Left lobe of liver (tissue), 2 donors: ENCODE measurements around the gene ITPKB. TPM values are rescaled to one million over a fixed set of nuclear protein-coding genes. Genes with fewer than 3 reads are reported as not detected.
"Not testable (repeated sequence)": the region's sequence is repeated elsewhere in the genome, so short reads cannot be mapped to it uniquely, and the experiment has no call there.

Source experiments
- ATAC-seq: fragments of 200-7000 bp; cut with Tn5 transposase; one replicate; pipeline ENCODE4 v1.9.1; 2020; ENCODE audit warnings: mild to moderate bottlenecking, moderate library complexity
- DNase-seq: peaks from one replicate; pipeline ENCODE4 v3.0.0-alpha.2; 2020; ENCODE audit warnings: low spot score
- total RNA-seq: library from RNA; stranded (reverse); gene quantifications from one replicate; pipeline ENCODE4 v1.2.1, GENCODE V29; 2021
- donor health status: DM: no; HTN: no; CAD: no; lungs with moderate emphysema.
- donor health status: DM: no; HTN: yes; CAD: no.

The ITPKB gene
- total RNA-seq, 1 donor from 2014 or later = 3.1 TPM

DNA sequence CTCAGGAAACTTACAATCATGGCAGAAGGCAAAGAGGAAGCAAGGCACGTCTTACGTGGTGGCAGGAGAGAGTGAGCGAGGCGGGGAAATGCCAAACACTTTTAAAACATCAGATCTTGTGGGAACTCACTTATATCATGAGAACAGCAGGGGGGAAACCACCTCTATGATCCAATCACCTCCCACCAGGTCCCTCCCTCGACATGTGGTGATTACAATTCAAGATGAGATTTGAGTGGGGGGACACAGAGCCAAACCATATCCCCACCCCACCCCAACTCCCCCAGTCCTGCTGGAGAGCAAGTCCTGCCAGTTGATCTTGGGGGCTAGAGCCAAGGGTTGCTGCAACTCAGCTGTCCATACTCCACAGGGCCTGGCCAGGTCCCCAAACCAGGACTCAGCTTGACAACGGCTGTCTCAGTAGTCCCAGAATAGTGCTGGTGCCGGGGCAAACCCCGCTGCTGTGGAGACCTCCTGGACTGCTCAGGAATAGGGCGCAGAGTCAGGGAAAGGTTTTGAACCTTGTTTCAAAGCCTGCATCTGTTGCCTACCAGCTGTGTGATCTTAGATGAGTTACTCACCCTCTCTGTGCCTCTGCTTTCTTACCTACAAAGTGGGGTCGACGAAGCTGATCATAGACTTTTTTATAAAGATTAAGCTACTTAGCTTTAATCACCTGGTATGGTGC lies 111.0 kb downstream of the ITPKB start:
- DNase-seq (no peak), ATAC-seq (no peak)

DNA sequence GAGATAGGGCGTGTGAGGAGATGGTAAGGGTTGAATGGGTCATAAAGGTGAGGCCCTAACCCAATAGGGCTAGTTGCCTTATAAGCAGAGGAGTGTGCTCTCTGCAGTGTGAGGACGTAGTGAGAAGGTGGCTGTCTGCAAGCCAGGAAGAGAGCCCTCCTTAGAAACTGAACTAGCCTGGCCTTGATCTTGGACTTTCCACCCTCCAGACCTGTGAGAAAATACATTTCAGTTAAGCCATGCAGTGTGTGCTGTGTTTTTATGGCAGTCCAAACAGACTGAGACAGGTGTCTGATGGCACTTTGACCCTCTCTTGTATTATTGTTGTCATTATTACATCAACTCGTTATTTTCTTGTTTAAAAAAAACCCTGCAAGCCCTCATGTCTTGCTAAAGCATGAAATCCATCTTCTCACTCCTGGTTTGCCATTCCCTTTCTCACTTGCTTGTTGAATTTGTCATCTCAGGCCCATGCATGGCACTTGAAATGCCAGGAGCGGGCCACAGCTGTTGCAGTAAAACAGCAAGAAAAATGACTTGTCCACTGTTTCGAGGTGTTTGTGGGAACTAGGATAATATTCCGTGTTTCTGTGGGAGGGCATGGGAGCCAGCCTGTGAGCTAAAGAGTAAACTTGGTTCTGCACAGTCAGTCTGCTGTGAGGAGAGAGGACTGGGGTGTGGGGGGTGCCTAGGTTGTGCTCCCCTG lies 111.9 kb downstream of the ITPKB start:
- DNase-seq (no peak), ATAC-seq (no peak)

GRCh38 chr1:226626577-226626956 lies 112.5 kb downstream of the ITPKB start:
- peak; percentile 96 for ATAC-seq
- peak; percentile 66 for DNase-seq

DNA sequence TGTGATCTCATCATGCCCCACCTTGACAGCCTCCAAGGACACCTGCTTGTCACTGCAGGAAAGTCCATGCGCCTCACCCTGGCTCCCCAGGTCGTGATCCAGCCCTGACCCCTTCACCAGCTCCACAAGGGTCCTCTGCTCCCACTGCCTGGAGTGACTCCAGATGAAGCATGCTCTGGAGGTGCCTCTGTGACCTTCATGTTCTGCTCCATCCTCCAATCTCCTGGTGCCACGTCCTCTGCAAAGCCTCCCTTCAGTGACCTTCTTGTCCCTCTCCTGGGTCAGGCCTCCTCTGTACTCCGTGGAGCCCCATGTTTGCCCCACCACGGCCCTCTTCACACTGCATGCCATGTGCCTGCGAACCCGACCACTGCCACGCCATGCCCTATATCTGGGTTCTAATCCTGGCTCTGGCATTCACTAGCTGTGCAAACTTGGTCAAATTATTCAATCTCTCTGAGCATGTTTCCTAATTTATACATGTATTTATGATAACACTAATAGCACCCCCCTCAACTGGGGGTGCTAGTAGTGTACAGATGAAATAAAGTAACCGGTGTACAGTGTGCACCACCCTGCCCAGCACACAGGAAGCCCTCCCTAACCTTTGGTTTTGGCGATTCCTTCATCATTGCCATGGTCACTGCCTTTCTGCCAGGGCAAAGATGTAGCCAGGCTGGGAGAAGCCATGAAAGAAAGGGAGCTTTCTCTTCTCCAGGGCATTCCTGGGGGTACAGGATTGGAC lies 113.1 kb downstream of the ITPKB start:
- ATAC-seq = peak; percentile 32
- DNase-seq = no peak

GRCh38 chr1:226625326-226625725 lies 113.8 kb downstream of the ITPKB start:
- ATAC-seq = no peak
- no peak for DNase-seq

DNA sequence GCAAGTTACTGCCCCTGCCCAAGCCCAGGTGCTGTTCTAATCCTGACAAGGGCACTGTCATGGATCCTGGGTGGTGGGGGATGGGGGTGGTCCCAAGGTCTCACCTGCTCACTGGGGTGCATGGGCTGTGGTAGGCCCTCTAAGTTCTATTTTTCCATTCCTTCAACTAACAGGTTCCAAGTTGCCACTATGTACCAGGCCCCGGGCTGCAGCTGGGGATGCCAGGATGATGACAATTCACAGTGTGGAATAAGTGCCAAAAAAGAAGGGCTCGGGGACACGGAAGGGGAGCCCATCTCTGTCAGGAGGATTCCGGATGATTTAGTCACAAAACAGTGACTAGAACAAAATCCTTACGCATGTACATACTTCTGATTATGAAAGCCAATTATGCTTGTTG lies 114.6 kb downstream of the ITPKB start:
- no peak for ATAC-seq
- no peak for DNase-seq

- ATAC-seq (no peak), DNase-seq (no peak)
Measured at GRCh38 chr1:226622012-226622411, 117.1 kb downstream of the ITPKB start.

GRCh38 chr1:226619031-226619430 lies 120.1 kb downstream of the ITPKB start:
- ATAC-seq = no peak
- DNase-seq = no peak

DNA sequence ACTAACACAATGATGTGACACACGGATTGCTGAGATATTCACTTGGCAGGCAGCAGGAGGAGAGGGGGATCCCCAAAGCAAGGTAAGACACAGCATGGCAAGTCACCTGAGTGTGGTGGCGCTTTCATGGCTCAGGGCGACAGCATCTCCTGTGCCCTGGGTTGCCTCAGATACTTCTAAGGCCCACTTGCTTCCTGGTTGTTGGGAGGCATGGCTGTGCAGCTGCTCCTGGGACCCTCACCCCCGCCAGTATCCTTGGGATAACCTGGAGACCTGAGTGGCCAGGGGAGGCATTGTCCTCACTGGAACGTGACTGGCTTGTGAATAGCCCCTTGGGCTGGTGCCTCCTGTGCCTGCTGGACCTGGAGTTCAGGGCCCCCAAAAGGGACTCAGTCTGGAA lies 120.7 kb downstream of the ITPKB start:
- no peak for DNase-seq
- ATAC-seq = no peak

GRCh38 chr1:226617719-226618118 lies 121.4 kb downstream of the ITPKB start:
- not testable (repeated sequence) for DNase-seq, ATAC-seq

- DNase-seq (no peak), ATAC-seq (no peak)
Measured at GRCh38 chr1:226617109-226617508, 122.0 kb downstream of the ITPKB start.

GRCh38 chr1:226616636-226617035 lies 122.4 kb downstream of the ITPKB start:
- ATAC-seq (no peak), DNase-seq (no peak)

DNA sequence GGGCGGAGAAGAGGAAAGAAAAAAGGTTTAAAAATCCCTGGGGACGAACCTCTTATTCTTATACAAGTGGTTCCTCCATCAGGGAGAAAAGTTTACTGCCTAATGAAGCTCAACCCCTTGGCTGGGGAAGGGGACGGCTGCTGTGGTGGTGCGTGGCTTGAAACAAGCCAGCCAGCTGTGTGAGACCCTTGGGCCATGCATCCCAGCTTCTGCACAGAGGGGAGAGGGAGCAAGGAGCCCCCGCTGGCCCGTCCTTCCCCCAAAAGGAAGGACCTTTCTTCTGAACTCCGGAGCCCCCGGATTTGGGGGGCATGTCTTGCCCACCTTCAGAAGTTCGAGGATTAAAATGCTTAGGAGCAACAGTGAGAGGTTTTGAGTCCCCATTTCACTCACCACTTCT lies 123.2 kb downstream of the ITPKB start:
- ATAC-seq (no peak), DNase-seq (no peak)

DNA sequence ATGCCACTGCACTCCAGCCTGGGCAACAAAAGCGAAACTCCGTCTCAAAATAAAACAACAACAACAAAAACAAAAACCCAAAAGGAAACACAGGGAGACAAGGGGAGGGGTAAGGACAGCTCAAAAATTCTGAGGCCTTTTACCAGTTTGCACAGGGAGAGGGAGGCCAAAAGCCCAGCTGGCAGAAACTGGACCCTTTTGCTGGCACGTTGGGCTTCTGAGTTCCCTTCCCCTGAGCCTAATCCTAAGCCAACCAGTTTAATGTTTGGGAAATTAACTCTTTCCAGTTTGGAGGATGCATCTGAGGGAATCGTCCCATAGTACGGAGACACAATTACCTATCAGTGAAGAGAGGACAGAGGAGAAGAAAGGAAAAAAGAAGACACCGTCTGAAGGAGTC lies 127.1 kb downstream of the ITPKB start:
- not testable (repeated sequence) for ATAC-seq

DNA sequence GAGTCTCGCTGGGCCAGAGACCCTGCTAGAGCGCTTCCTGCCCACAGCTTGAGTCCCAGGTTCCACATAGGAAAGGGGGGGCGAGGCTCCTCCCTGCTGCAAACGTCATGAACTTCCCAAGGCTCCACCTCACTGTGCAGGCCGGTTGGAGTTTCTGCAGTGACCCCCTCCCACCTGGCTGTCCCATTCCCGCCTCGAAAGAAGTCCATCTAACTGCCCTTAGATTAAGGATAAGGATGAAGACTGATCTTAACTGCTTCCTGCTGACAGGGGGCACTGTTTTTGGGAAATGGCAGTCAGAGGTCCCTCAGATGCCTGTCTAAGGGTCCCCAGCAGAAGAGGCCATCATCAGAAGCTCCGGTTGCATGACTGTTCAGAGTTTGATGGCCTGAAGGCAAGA lies 127.8 kb downstream of the ITPKB start:
- DNase-seq (no peak), ATAC-seq (no peak)

More for the DNA sequence above, 127.1 kb downstream of the ITPKB start:
- not testable (repeated sequence) for DNase-seq

GRCh38 chr1:226610671-226611070 lies 128.4 kb downstream of the ITPKB start:
- DNase-seq (no peak), ATAC-seq (no peak)

DNA sequence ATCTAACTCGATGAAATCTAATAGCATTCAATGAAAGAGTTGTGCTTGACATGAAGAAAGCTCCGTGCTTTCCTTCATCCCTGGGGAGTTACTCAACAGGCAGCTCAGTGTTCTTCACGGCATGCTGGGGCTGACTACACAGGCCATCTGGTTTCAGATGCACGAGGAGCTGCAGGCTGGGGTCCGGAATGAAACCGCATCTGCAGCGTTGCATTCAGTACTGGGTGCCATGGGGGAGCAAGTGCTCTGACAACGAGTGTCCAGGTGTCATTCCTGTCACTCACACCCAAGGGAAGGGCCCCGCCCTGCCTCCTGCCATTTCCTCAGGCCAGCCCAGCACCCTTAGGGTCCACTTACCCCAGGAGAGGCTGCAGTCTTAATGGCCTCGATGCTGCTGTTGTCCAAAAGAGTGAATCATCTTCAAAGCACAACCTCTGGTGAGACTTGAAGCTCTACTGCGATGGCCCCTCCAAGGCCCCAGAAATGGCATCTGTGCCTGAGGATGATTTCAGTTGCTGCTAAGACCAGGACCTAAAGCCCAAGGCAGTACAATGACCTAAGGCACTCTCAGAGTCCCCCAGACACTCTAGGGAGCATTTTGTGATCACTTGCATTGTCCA lies 129.1 kb downstream of the ITPKB start:
- DNase-seq = no peak
- no peak for ATAC-seq

DNA sequence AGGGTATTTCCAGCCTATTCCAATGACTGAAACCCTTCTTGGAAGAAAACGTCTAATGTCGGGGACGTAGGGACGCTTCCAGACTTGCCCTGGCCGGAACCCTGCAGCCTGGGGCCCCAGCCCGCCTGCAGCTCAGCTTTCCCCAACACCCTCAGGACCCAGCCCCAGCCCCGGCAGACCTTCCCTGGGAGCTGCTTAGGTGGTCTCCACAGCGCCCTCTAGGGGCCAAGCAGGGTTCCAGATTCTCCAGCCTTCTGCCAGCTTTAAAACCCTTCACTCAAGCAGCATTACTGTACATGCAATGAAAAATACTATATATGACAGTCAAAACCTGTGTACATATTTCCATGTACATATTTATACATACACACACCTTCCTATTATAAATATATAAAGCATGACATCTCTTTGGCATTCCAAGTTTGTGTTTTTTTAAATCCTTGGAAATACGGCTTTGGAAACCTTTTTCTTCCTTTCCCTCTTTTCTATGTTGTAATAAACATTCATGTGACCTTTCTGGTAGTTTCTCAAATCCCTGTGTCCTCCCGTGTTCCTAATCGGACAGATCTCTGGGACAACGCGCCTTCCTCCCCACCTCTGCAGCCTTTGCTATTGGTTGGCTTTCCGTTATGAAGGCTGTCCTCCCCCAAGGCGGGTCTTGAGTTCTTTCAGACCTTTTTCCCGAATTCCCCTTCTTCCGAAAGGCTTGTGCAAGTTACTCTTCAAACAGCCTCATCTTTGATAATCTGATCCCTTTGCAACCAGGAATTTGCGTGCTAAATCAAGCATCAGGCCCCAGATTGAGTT lies 130.2 kb downstream of the ITPKB start:
- peak; percentile 90 for ATAC-seq
- DNase-seq = peak; percentile 58

DNA sequence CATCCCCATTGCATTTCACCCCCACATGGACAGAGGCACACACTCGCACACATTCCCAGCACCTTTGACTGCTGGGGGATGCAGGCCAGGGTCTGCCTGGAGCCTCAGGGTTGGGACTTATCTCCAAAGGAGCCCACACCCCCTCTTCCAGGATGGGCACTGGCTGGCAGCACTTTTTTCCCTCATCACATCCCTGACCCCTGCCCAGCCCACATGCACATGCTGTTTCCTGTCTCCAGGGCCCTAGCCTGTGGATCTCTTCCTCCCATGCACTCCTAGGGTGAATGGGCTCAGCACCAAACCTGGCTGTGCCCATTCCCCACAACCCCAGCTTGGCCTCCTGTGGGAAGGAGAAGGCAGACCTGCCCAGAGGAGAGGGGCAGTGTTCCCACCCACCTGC lies 131.3 kb downstream of the ITPKB start:
- ATAC-seq (no peak), DNase-seq (no peak)

GRCh38 chr1:226607268-226607660 lies 131.8 kb downstream of the ITPKB start:
- ATAC-seq = no peak
- no peak for DNase-seq
